Smooth muscle cell (in vitro differentiated cells): ENCODE results near the gene CDH2. TPM values are rescaled to one million over a fixed set of nuclear protein-coding genes. Genes with fewer than 3 reads are reported as not detected.

ENCODE experiments used
- DNase-seq: peaks from one replicate; lab custom pipeline; 2025; ENCODE audit not compliant: unreplicated experiment; lab: John Stamatoyannopoulos, UW
- H2AFZ ChIP-seq: fragments of 200-600 bp; sonication (generic); 2 replicates; pipeline ENCODE4 v1.6.0; 2016; ENCODE audit warnings: antibody characterized with exemption, low read depth, mild to moderate bottlenecking
- H3F3A ChIP-seq: fragments of 200-600 bp; sonication (generic); 2 replicates; pipeline ENCODE4 v1.6.0; 2017; ENCODE audit warnings: antibody characterized with exemption, low read depth
- H3K27ac ChIP-seq: fragments of 200-600 bp; sonication (generic); 2 replicates; pipeline ENCODE4 v1.5.1; 2016; ENCODE audit warnings: low read depth, mild to moderate bottlenecking
- H3K27me3 ChIP-seq: fragments of 200-600 bp; sonication (generic); 2 replicates; pipeline ENCODE4 v1.6.1; 2016; ENCODE audit warnings: low read depth, mild to moderate bottlenecking
- H3K36me3 ChIP-seq: fragments of 200-600 bp; sonication (generic); 2 replicates; pipeline ENCODE4 v1.5.1; 2016; ENCODE audit warnings: low read depth
- H3K4me1 ChIP-seq: fragments of 200-600 bp; sonication (generic); 2 replicates; pipeline ENCODE4 v1.5.1; 2016; ENCODE audit warnings: low read depth
- H3K4me2 ChIP-seq: fragments of 200-600 bp; sonication (generic); 2 replicates; pipeline ENCODE4 v1.6.0; 2016; ENCODE audit warnings: mild to moderate bottlenecking
- H3K4me3 ChIP-seq: fragments of 200-600 bp; sonication (generic); 2 replicates; pipeline ENCODE4 v1.5.1; 2016; ENCODE audit warnings: mild to moderate bottlenecking
- H3K79me2 ChIP-seq: fragments of 200-600 bp; sonication (generic); 2 replicates; pipeline ENCODE4 v1.6.0; 2016; ENCODE audit warnings: low read depth, mild to moderate bottlenecking
- H3K9ac ChIP-seq: fragments of 200-600 bp; sonication (generic); 2 replicates; pipeline ENCODE4 v1.6.0; 2016; ENCODE audit warnings: low read depth
- H3K9me3 ChIP-seq: fragments of 200-600 bp; sonication (generic); replicated peaks from 2 replicates; pipeline ENCODE4 v1.5.1; 2016; ENCODE audit warnings: low read depth
- H4K20me1 ChIP-seq: fragments of 200-600 bp; sonication (generic); 2 replicates; pipeline ENCODE4 v1.6.0; 2016; ENCODE audit warnings: low read depth
- CTCF ChIP-seq: fragments of 200-600 bp; sonication (generic); IDR thresholded peaks from 2 replicates; pipeline ENCODE4 v1.5.1; 2017; ENCODE audit warnings: borderline replicate concordance, mild to moderate bottlenecking, antibody characterized with exemption; ENCODE audit not compliant: insufficient read depth, poor library complexity, severe bottlenecking
- WGBS: methylation state at CpG from one replicate; pipeline ENCODE4 v1.1.7; 2016; ENCODE audit warnings: low lambda C conversion rate; 5-methylcytosine and 5-hydroxymethylcytosine counted together
- polyA plus RNA-seq: library from polyadenylated mRNA; unstranded; fragments of >200 nt; fragmentation: Nextera tagmentation; extraction: Ambion mirVana; gene quantifications from 2 replicates; pipeline ENCODE4 v1.2.1, GENCODE V29; 2016
- total RNA-seq: library from RNA; depleted of rRNA; stranded (reverse); fragments of >200 nt; gene quantifications from 2 replicates; pipeline ENCODE4 v1.2.3, GENCODE V29; 2014

Gene CDH2
- total and polyA plus RNA-seq, 2 experiments from 2014 or later: 132 to 251 TPM

- H3F3A ChIP-seq: peaks cover 14% of the 10 kb centered on the region
- H3K4me2 ChIP-seq: no peak overlapping the region
- peaks cover 6% of the 10 kb centered on the region for H3K4me1 ChIP-seq
- 53% methylated on average over 5 of the region's 5 CpGs for WGBS
- H3K4me3 ChIP-seq: no peak overlapping the region
- DNase-seq: no peak
- no peaks in the 10 kb centered on the region for H3K9me3 ChIP-seq
- H4K20me1 ChIP-seq: peaks cover 44% of the 10 kb centered on the region
- H3K27ac ChIP-seq: peak overlapping the region; percentile 66
- no peaks in the 10 kb centered on the region for H3K36me3 ChIP-seq
- no peak for TF ChIP-seq CTCF
- no peak overlapping the region for H3K9ac ChIP-seq
- no peaks in the 10 kb centered on the region for H3K27me3 ChIP-seq
- no peak overlapping the region for H2AFZ ChIP-seq
- peaks cover 85% of the 10 kb centered on the region for H3K79me2 ChIP-seq
Observed at GRCh38 chr18:28132084-28132483, 44.8 kb downstream of the CDH2 start.

- no peaks in the 10 kb centered on the region for H3K36me3 ChIP-seq
- peaks cover 34% of the 10 kb centered on the region for H4K20me1 ChIP-seq
- peaks cover 89% of the 10 kb centered on the region for H3K79me2 ChIP-seq
- no peaks in the 10 kb centered on the region for H3K9me3 ChIP-seq
- H2AFZ ChIP-seq: no peak overlapping the region
- no peak for TF ChIP-seq CTCF
- peaks cover 18% of the 10 kb centered on the region for H3K4me1 ChIP-seq
- no peak overlapping the region for H3K9ac ChIP-seq
- WGBS: 74% methylated on average over 3 of the region's 3 CpGs
- no peak overlapping the region for H3K4me2 ChIP-seq
- H3K27ac ChIP-seq: peak overlapping the region; percentile 4
- no peak overlapping the region for H3K4me3 ChIP-seq
- H3F3A ChIP-seq: peaks cover 14% of the 10 kb centered on the region
- no peak for DNase-seq
- no peaks in the 10 kb centered on the region for H3K27me3 ChIP-seq
Observed at GRCh38 chr18:28128659-28128980, 48.3 kb downstream of the CDH2 start.

GRCh38 chr18:28127763-28128658 lies 48.9 kb downstream of the CDH2 start:
- 28% methylated on average over 5 of the region's 5 CpGs for WGBS
- peaks cover 33% of the 10 kb centered on the region for H4K20me1 ChIP-seq
- H2AFZ ChIP-seq: no peak overlapping the region
- no peak for TF ChIP-seq CTCF
- peaks cover 90% of the 10 kb centered on the region for H3K79me2 ChIP-seq
- H3K4me1 ChIP-seq: peaks cover 20% of the 10 kb centered on the region
- H3K36me3 ChIP-seq: no peaks in the 10 kb centered on the region
- peak overlapping the region; percentile 4 for H3K27ac ChIP-seq
- no peak overlapping the region for H3K9ac ChIP-seq
- DNase-seq: no peak
- H3K4me2 ChIP-seq: no peak overlapping the region
- H3K9me3 ChIP-seq: no peaks in the 10 kb centered on the region
- H3K27me3 ChIP-seq: no peaks in the 10 kb centered on the region
- H3K4me3 ChIP-seq: no peak overlapping the region
- peaks cover 14% of the 10 kb centered on the region for H3F3A ChIP-seq

- no peaks in the 10 kb centered on the region for H3K9me3 ChIP-seq
- H3K36me3 ChIP-seq: no peaks in the 10 kb centered on the region
- no peak overlapping the region for H2AFZ ChIP-seq
- H3K27me3 ChIP-seq: no peaks in the 10 kb centered on the region
- TF ChIP-seq CTCF: no peak
- H4K20me1 ChIP-seq: peaks cover 27% of the 10 kb centered on the region
- WGBS: over 99% methylated on average over 6 of the region's 6 CpGs
- no peak overlapping the region for H3K4me2 ChIP-seq
- H3K79me2 ChIP-seq: peaks cover 95% of the 10 kb centered on the region
- H3K27ac ChIP-seq: peak overlapping the region; percentile 4
- no peak overlapping the region for H3K4me3 ChIP-seq
- H3K9ac ChIP-seq: no peak overlapping the region
- peaks cover 13% of the 10 kb centered on the region for H3F3A ChIP-seq
- H3K4me1 ChIP-seq: peaks cover 20% of the 10 kb centered on the region
- DNase-seq: no peak
Observed at GRCh38 chr18:28127228-28127627, 49.7 kb downstream of the CDH2 start.
